HEK293 (cell line): ENCODE data around the gene ARFGEF2.

Source experiments
- TRIM28 ChIP-seq: IDR thresholded peaks from 2 replicates; pipeline ENCODE4 v1.6.1; 2011; ENCODE audit warnings: low read length, control low read depth, borderline replicate concordance
- ZNF24 ChIP-seq: fragments of 450-650 bp; formaldehyde crosslinking; IDR thresholded peaks from 2 replicates; pipeline ENCODE4 v1.5.1; 2016; ENCODE audit warnings: missing biosample characterization, missing genetic modification characterization
- TF ChIP-seq, protein P1 (sequence below): fragments of 450-650 bp; formaldehyde crosslinking; IDR thresholded peaks from 2 replicates; pipeline ENCODE4 v1.5.1; 2016; ENCODE audit warnings: missing biosample characterization, missing genetic modification characterization

DNA sequence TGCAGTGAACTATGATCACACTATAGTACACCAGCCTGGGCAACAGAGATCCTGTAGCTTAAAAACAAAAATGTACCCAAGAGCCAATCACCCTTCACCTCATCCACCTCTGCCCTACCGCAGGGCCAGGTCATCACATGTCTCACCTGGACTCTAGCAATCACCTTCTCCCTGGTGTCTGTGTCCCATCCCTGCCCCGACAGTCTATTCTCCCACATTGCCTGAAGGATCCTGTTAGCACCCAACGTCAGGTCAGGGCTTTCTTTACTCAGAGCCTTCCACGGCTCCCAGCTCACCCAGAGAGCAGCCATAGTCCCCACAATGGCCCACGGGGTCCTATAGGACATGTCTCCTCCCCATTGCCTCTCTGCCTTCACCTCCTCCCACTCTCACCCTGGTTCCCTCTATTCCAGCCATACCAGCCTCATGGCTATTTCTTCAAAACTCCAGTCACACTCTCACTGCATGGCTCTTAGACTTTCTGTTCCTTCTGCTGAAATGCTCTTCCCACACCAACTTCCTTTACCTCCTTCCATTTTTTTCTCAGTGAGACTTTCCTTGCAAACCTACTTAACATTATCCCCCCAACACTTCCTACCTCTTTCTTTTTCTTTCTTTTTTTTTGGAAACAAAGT lies 22.5 kb upstream of the ARFGEF2 start:
- TF ChIP-seq ZNF24 (tag by site-specific recombination): no peak
- TF ChIP-seq TRIM28: no peak
- TF ChIP-seq, protein P1, sequence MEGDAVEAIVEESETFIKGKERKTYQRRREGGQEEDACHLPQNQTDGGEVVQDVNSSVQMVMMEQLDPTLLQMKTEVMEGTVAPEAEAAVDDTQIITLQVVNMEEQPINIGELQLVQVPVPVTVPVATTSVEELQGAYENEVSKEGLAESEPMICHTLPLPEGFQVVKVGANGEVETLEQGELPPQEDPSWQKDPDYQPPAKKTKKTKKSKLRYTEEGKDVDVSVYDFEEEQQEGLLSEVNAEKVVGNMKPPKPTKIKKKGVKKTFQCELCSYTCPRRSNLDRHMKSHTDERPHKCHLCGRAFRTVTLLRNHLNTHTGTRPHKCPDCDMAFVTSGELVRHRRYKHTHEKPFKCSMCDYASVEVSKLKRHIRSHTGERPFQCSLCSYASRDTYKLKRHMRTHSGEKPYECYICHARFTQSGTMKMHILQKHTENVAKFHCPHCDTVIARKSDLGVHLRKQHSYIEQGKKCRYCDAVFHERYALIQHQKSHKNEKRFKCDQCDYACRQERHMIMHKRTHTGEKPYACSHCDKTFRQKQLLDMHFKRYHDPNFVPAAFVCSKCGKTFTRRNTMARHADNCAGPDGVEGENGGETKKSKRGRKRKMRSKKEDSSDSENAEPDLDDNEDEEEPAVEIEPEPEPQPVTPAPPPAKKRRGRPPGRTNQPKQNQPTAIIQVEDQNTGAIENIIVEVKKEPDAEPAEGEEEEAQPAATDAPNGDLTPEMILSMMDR (tag by site-specific recombination): no peak
